ENCODE results near the gene UGDH.
"Not testable (repeated sequence)": the region's sequence is repeated elsewhere in the genome, so short reads cannot be mapped to it uniquely, and the experiment has no call there.

UGDH gene

GRCh38 chr4:39528061-39528465, 824 bp upstream of the UGDH start:
- no peak for DNase-seq (ENCODE audit: low spot score)

GRCh38 chr4:39526765-39527295, 409 bp downstream of the UGDH start:
- no peak for DNase-seq (ENCODE audit: low spot score)

- DNase-seq (ENCODE audit: low spot score) = no peak
Observed at GRCh38 chr4:39525822-39526690, 1.2 kb downstream of the UGDH start.

GRCh38 chr4:39524161-39524957, 2.9 kb downstream of the UGDH start:
- no peak for DNase-seq (ENCODE audit: low spot score)

GRCh38 chr4:39522068-39522467, 5.2 kb downstream of the UGDH start:
- DNase-seq (ENCODE audit: low spot score) = no peak

- no peak for DNase-seq (ENCODE audit: low spot score)
Observed at GRCh38 chr4:39521253-39521919, 5.9 kb downstream of the UGDH start.

GRCh38 chr4:39518484-39518883, 8.8 kb downstream of the UGDH start:
- DNase-seq (ENCODE audit: low spot score) = no peak

- no peak for DNase-seq (ENCODE audit: low spot score)
Observed at GRCh38 chr4:39516407-39516966, 10.8 kb downstream of the UGDH start.

GRCh38 chr4:39515669-39516401, 11.4 kb downstream of the UGDH start:
- not testable (repeated sequence) for DNase-seq (ENCODE audit: low spot score)

- no peak for DNase-seq (ENCODE audit: low spot score)
Observed at GRCh38 chr4:39514888-39515401, 12.3 kb downstream of the UGDH start.

GRCh38 chr4:39514266-39514665, 13.0 kb downstream of the UGDH start:
- not testable (repeated sequence) for DNase-seq (ENCODE audit: low spot score)

GRCh38 chr4:39510348-39510929, 16.8 kb downstream of the UGDH start:
- no peak for DNase-seq (ENCODE audit: low spot score)

GRCh38 chr4:39505581-39505980, 21.7 kb downstream of the UGDH start:
- no peak for DNase-seq (ENCODE audit: low spot score)

GRCh38 chr4:39504538-39504937, 22.7 kb downstream of the UGDH start:
- DNase-seq (ENCODE audit: low spot score) = no peak

- not testable (repeated sequence) for DNase-seq (ENCODE audit: low spot score)
Observed at GRCh38 chr4:39502664-39503035, 24.6 kb downstream of the UGDH start.

- no peak for DNase-seq (ENCODE audit: low spot score)
Observed at GRCh38 chr4:39502019-39502663, 25.1 kb downstream of the UGDH start.

GRCh38 chr4:39498727-39499020, 28.6 kb downstream of the UGDH start:
- no peak for DNase-seq (ENCODE audit: low spot score)

GRCh38 chr4:39497909-39498726, 29.1 kb downstream of the UGDH start:
- no peak for DNase-seq (ENCODE audit: low spot score)

- DNase-seq (ENCODE audit: low spot score) = no peak
Observed at GRCh38 chr4:39495446-39496213, 31.6 kb downstream of the UGDH start.

Measured in putamen (tissue), 1 donor.